Fibroblast of peridontal ligament (primary cell): ENCODE data around the gene IL17RD.

Experiments
- DNase-seq: peaks from one replicate; pipeline ENCODE4 v3.0.0-alpha.2; 2010; ENCODE audit errors: extremely low read depth

The IL17RD gene

DNA sequence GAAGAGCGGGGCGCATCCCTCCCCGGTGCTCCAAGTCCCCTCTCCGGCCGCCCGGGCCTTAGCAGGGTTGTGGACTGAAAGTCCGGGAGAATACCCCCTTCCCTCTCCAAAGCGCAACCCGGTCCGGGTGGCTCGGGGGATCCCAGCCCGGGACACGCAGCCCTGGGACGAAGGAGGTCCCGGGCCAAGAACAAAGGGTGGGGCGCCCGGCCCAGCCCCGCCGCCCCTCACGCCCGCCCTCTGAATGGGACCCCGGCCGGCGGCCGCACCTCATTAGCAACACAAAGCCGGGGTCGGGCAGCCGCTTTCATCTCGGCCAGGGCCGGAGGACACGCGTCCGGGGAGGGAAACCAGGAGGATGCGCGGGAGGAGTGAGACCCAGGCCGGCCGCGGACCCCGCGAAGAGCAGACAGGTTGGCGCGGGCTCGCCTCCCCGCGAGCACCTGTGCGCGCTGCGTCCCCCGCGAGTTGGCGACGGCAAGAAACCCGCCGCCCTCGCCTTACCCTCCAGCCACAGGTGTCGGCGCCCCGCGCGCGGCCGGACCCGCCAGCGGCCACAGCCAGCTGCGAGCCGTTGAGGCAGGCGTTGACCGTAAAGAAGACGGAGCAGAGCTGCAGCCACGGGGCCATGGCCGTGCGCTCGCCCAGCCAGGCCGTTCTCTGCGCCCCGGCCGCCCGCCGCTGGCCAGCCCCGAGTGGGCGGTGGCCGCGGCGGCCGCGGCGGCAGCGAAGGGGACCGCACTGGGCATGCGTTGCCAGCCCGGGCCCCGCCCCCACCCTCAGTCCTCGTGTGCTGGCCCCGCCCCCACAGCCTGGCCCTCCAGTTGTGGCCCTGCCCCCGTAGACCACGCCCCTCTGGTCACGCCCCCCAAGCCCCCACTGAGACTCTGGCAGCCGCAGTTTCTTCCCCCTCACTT is at the start of gene IL17RD:
TSS of gene IL17RD (minus strand) at position 697 of the 917 bp plus-strand sequence. CDS start at position 630, 67 bp downstream.
- peak; percentile 44 for DNase-seq

GRCh38 chr3:57206423-57206822 is 41.3 kb upstream of the IL17RD start:
- no peak for DNase-seq

- DNase-seq, result no peak
Measured at GRCh38 chr3:57199895-57200297, 34.7 kb upstream of the IL17RD start, which contains the start of gene HESX1. Gene HESX1, minus strand, starts transcription at chr3:57199978. Its CDS starts 60 bp downstream, at chr3:57199918.

DNA sequence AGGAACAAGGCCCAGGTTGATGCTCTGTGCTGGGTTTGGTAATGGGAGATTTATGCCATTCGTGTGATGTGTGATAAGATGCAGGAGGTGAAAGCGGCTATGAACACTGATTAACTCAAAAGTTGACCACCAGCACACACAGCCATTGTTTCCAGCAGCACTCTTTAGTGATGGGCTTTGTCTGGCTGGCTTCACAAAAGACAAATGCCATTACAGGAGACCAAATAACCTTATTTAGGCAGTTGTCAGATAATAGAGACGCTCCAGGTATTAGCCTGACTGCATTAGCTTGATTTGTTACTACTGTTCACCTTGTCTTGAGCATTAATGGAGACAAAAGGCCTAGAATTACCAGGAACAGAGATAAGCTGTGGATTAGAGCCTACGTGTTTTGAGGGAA is 29.5 kb upstream of the IL17RD start:
- DNase-seq, result no peak

- no peak for DNase-seq
Measured at GRCh38 chr3:57192028-57192427, 26.9 kb upstream of the IL17RD start.

- DNase-seq, result no peak
Measured at GRCh38 chr3:57184526-57184925, 19.4 kb upstream of the IL17RD start.

DNA sequence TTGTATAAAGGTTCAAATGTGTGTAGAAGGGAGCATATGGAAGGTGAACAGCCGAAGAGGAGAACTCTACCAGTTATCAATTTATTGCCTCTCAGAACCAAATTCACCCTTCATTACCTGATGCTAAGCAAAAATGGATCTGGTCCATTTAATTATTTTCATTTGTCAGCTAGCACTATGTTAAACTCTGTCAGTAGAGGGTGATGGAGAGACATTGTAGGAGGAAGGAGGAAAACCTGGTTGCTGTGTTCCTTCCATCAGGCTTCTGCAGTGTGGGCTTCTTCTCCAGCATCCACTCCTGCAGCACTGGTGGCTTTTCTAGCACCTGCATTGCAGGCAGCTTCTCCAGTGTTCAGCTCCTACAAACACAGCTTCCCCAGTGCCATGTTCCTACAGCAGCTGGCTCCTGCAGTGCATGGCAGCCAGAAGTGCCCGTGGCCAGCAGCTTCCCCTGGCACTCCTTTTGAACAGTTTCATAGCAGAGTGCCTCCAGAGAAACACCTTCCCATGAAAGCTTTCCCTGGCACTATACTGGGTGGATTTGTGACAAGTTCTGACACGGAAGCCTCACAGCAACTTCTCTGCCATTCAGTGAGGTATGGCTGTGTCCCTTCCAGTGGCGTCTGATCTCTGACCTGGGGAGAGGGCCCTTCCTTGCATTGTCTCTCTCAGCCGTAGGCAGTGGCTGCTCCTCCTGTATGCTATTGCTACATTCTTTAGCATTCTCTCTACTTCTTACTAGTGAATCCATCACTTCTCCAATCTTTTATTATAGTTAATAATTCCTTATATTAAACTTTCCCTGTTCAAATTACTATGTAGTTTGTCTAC is 14.6 kb upstream of the IL17RD start:
- peak; percentile 33 for DNase-seq

GRCh38 chr3:57176045-57176444 is 10.9 kb upstream of the IL17RD start:
- DNase-seq, result no peak

GRCh38 chr3:57173687-57174086 is 8.5 kb upstream of the IL17RD start:
- DNase-seq, result no peak

DNA sequence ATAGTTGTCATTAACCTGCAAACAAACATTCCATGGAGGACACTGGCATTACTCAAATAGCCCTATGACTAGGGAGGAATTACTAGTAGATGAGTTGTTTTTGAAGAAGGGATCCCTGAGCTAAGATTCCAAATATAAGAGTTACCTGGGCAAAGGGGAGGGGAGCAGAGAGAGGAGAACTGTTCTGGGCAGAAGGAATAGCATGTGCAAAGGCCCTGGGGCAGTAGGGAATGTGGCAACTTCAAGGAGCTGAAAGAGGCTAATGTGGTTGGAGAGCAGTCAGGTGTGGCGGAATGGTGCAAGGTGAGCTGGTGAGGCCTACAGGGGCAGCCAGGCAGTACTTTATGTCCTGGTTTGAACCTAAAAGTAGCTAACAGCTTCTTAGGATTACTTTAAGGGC is 5.8 kb upstream of the IL17RD start:
- DNase-seq, result no peak

DNA sequence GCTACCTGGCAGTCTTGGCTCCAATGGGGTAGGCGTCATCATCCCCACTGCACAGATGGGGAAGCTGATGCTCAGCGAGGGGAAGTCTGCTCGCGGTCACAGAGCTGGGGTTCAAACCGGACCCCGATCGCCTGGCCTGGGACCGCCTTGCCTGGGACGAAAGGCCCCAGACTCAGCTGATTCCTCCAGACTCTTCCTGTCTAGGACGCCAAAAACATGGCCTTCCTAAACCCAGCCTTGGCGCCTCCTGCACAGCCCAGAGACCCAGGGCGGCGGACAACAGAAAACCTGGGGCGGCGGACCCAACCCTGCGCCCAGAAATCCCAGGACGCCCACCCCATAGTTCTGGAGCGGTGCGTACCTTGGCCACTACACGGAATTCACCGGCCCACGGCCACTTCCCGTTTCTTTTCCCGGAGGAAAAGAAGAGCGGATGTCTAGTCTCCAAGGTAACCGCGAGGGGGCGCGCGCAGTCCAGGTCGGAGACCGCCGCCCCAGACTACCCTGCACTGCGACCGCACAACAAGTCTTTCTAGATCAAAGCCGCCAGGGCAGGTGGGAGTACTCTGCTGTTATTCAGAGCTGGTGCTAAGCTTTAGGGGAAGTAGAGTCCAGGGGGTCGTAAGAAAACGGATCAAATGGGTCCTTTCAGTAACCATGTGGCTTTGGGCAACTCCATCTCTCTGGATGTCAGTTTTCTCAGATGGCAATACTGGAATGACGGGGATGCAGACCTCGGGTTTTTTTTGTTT is 4.9 kb upstream of the IL17RD start:
- DNase-seq, result peak; percentile 35

GRCh38 chr3:57169108-57169507 is 4.0 kb upstream of the IL17RD start:
- no peak for DNase-seq

DNA sequence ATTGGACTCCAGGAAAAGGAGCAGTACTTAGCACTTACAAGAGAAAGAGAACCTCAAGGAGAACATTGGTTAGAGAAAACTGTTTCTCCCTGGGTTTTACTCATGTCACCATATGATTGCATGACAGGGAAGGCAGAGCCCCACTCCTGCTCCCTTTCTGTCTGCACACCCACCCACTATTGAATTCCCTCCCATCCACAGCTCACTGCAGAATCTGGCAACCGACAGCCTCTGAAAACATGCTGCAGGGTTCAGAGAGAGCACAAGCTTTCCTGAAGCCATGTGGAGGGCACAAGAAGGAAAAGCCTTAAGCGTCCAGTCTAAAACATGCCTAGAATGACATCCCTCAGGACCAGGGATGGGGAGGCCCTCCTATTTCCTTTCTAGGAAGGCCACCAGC is 3.0 kb upstream of the IL17RD start:
- DNase-seq, result no peak

- no peak for DNase-seq
Measured at GRCh38 chr3:57166660-57167059, 1.5 kb upstream of the IL17RD start.

- DNase-seq, result no peak
Measured at GRCh38 chr3:57165641-57166040, 488 bp upstream of the IL17RD start.

DNA sequence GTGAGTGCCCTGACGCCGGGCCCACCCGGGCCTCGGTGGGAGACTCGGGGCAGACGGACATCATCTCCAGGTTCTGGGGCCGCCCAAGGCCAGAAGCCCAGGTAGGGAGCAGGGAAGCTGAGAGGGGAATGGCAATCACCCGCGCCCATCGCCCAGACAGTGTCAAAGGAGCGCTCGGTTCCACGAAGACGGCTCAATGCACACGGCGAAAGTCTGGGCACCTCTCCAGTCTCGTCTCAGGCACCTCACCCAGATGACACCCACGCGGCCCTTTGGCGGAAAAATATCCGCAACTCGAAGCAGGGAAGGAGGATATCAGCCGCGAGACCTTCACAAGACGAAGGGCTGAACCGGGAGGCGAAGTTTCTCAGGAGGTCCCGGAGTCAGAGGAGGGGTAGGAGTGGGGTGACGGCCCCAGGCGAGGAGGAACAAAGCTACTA is 916 bp downstream of the IL17RD start:
- no peak for DNase-seq

DNA sequence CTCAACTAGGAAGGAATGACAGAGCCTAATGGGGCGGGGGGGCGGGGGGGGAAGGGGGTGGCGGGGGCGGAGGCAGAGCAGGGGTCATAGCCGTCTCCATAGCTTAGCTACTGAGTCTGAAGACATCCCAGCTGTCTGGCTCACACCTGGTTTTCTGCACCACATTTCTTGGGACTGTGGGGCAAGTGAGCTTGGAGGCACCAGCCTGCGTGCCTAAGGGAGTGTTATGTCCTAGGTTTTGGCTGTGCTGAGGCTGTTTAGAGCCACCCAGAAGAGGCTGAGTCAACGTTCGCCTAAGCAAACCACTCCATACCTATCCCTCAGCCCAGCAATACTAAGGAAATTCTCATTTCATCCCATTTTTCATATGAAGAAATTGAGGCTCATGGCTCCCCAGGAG is 1.4 kb downstream of the IL17RD start:
- DNase-seq, result no peak

- no peak for DNase-seq
Measured at GRCh38 chr3:57161915-57162314, 3.2 kb downstream of the IL17RD start.

DNA sequence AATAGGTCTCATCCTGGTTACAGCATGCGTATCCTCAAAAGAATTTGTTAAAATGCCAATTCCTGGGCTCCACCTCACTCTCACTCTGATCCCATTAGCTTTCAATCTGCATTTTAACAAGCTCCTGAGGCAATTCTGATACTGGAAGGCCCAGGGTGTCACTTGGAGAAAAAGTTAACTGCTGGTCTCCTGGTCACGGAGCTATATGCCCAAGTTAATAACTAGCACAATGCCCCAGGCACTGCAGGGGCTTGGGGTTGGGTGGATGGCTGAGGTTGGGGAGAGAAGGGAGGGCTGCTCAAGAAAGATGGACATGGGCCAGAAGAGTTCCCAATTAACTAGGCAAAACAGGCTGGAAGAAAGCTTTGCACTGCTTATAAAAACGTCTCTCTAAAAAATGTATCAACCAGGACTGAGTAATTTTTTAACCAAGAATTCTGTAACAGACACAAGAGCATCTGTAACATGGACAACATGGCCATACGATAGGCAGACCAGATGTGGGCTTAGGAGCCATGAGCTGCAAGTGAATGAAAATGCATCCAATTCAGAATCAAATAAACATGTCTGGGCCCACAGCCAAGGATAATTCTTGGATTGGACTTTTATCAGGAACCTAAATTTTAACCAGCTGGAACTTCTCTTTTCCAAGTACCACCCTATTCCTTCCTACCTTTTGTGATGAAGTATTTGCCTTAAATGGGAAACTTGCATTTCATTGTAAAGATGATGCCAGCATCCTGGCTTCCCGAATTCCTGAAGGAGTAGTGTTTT is 4.2 kb downstream of the IL17RD start:
- DNase-seq, result peak; percentile 67

DNA sequence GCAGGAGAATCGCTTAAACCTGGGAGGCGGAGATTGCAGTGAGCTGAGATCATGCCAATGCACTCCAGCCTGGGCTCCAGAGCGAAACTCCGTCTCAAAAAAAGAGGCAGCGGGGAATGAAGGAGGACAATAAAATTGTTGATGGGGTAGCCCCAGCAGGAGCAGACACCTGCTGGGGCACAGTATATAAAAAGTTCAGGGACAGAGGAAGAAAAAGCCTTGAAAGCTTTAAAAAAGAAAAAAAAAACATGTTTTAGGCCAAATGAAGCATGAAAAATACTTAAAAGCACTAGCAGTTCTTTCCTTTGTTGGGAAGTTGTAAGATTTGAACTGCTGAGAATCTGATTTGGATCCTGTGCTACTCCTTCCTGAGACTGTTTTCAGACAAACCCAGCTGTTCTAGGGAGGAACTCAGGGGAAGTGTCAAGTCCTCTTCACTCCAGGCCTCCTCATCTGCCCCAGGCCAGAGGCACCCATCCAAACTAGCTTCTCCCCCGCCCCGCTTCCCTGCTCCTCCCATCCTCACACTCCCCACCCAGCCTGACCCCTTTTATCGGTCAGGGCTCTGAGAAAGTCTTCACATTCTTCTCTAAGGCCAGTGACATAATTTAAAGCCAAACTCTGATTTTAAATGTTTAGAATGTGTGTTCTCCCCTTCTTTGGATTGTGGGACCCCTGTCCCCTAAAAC is 4.9 kb downstream of the IL17RD start:
- DNase-seq, result no peak
